OCI-M2 (cell line): ENCODE results near the gene ZC3H18.
A peak's percentile ranks its signal among the peaks of the same experiment; 100 is the strongest.

ENCODE experiments used
- DNase-seq: peaks from one replicate; lab custom pipeline; 2025; ENCODE audit not compliant: unreplicated experiment; lab: John Stamatoyannopoulos, UW

Gene ZC3H18

GRCh38 chr16:88569985-88570690 lies at the start of gene ZC3H18:
Gene ZC3H18 (plus strand): TSS chr16:88570403. CDS start chr16:88577124, 6,721 bp downstream.
- DNase-seq, result peak; percentile 48

GRCh38 chr16:88521674-88522073 lies 48.5 kb upstream of the ZC3H18 start:
- no peak for DNase-seq

GRCh38 chr16:88522276-88522949 lies 47.8 kb upstream of the ZC3H18 start:
- no peak for DNase-seq

GRCh38 chr16:88523309-88524161 lies 46.7 kb upstream of the ZC3H18 start:
- no peak for DNase-seq

GRCh38 chr16:88524274-88524972 lies 45.8 kb upstream of the ZC3H18 start:
- no peak for DNase-seq

GRCh38 chr16:88524973-88525662 lies 45.1 kb upstream of the ZC3H18 start:
- DNase-seq, result no peak

GRCh38 chr16:88525663-88525990 lies 44.6 kb upstream of the ZC3H18 start:
- DNase-seq, result no peak

GRCh38 chr16:88526008-88526905 lies 43.9 kb upstream of the ZC3H18 start:
- no peak for DNase-seq

- DNase-seq, result no peak
Measured at GRCh38 chr16:88526906-88527185, 43.4 kb upstream of the ZC3H18 start.

- no peak for DNase-seq
Measured at GRCh38 chr16:88527186-88527936, 42.8 kb upstream of the ZC3H18 start.

- DNase-seq, result no peak
Measured at GRCh38 chr16:88527937-88528743, 42.1 kb upstream of the ZC3H18 start.

GRCh38 chr16:88528902-88529318 lies 41.3 kb upstream of the ZC3H18 start:
- no peak for DNase-seq

GRCh38 chr16:88529596-88529995 lies 40.6 kb upstream of the ZC3H18 start:
- no peak for DNase-seq

- no peak for DNase-seq
Measured at GRCh38 chr16:88530051-88530857, 39.9 kb upstream of the ZC3H18 start.

- DNase-seq, result no peak
Measured at GRCh38 chr16:88530858-88531203, 39.4 kb upstream of the ZC3H18 start.

- DNase-seq, result no peak
Measured at GRCh38 chr16:88531346-88531745, 38.9 kb upstream of the ZC3H18 start.

GRCh38 chr16:88531931-88532433 lies 38.2 kb upstream of the ZC3H18 start:
- no peak for DNase-seq
